Fibroblast of skin of right quadriceps (primary cell): ENCODE data around the gene RAVER1.
A peak's percentile ranks its signal among the peaks of the same experiment; 100 is the strongest.
"Not testable (repeated sequence)": the region's sequence is repeated elsewhere in the genome, so short reads cannot be mapped to it uniquely, and the experiment has no call there.

ENCODE experiments used
- DNase-seq: peaks from one replicate; pipeline ENCODE4 v3.0.0-alpha.2; 2013

RAVER1 gene, protein sequence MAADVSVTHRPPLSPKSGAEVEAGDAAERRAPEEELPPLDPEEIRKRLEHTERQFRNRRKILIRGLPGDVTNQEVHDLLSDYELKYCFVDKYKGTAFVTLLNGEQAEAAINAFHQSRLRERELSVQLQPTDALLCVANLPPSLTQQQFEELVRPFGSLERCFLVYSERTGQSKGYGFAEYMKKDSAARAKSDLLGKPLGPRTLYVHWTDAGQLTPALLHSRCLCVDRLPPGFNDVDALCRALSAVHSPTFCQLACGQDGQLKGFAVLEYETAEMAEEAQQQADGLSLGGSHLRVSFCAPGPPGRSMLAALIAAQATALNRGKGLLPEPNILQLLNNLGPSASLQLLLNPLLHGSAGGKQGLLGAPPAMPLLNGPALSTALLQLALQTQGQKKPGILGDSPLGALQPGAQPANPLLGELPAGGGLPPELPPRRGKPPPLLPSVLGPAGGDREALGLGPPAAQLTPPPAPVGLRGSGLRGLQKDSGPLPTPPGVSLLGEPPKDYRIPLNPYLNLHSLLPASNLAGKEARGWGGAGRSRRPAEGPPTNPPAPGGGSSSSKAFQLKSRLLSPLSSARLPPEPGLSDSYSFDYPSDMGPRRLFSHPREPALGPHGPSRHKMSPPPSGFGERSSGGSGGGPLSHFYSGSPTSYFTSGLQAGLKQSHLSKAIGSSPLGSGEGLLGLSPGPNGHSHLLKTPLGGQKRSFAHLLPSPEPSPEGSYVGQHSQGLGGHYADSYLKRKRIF

GRCh38 chr19:10332965-10333757 is at the start of gene RAVER1:
Gene RAVER1, minus strand, starts transcription at chr19:10333529. Its CDS starts 22 bp downstream, at chr19:10333507.
- peak; percentile 97 for DNase-seq

DNA sequence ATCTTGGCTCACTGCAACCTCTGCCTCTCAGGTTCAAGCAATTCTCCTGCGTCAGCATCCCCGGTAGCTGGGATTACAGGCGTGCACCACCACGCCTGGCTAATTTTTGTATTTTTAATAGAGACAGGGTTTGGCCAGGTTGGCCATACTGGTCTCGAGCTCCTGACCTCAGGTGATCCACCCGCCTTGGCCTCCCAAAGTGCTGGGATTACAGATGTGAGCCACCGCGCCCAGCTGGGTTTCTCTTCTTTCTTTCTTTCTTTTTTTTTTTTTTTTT is 49.8 kb upstream of the RAVER1 start:
- not testable (repeated sequence) for DNase-seq

DNA sequence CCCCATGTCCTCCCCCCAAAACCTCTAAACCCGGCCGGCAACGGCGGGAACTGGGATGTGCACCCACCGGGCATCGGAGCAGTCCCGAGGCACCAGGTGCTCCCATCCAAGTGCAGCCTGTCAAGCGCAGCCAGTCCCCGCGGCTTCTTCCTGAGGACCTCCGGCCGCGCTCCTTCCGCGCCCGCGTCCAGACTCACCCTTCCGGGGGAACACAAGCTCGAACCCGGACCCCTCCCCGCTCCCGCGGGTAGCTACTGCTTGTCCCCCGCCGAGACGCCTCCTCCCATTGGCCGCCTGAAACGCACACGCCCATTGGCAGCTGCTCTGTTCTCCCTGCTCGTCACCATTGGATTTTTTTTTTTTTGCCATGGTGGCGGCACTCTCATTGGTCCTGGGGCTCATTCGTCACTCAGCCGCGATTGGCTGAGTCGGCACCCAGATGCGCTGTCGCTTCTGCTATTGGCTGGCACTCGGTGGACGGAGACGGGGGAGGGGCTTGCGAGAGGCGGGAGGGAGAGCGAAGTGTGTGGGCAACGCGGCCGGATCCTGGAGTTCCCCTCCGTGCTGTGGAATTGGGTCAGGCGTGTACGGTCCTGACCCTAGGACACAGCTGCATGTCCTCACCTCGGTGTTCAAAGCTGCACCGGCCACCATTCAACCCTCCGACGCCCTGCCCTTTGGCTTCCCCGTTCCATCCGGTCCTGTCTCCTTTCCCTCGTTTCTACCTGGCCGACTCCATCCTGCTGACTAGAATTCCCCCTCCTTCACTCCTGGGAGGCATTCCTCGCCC is 47.2 kb upstream of the RAVER1 start, which contains the start of gene TYK2:
Gene TYK2, minus strand, starts transcription at position 260 of the 790 bp plus-strand sequence. CDS start 2,166 bp downstream, outside the sequence.
- DNase-seq, result peak; percentile 99

DNA sequence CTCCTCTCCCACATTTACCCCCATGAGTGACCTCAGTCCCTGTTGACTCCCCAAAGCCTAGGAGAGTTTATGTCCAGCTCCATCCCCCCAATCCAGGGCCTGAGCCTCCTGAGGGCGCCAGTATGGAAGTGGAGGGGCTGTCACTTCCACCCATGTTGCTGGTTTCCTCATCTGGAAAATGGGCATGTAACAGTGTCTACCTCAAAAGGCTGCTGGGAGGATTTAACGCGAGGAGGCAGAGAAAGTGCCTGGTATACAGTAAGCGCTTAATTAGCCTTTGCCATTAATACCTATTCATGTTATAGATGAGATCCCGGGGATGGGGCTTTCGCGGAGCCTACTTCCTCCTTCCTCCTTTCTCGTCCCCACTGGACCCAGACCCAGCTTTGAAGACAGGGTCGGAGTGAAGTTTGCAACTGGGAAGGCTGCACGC is 46.6 kb upstream of the RAVER1 start:
- no peak for DNase-seq

- no peak for DNase-seq
These were observed 44.8 kb upstream of the RAVER1 start for GRCh38 chr19:10378124-10378523.

DNA sequence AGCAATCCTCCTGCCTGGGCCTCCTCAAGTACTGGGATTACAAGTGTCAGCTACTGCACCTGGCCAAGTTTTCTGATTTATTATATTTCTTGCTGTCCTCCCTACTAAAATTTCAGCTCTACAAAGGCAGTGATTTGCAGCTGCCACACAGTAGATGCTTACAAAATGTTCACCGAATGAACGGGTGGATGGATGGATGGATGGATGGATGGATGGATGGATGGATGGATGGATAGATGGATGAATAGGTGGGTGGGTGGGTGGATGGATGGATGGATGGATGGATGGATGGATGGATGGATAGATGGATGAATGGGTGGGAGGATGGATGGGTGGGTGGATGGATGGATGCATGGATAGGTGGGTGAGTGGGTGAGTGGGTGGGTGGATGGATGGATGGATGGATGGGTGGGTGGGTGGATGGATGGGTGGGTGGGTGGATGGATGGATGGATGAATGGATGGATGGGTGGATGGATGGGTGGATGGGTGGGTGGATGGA is 43.9 kb upstream of the RAVER1 start:
- DNase-seq, result not testable (repeated sequence)

DNA sequence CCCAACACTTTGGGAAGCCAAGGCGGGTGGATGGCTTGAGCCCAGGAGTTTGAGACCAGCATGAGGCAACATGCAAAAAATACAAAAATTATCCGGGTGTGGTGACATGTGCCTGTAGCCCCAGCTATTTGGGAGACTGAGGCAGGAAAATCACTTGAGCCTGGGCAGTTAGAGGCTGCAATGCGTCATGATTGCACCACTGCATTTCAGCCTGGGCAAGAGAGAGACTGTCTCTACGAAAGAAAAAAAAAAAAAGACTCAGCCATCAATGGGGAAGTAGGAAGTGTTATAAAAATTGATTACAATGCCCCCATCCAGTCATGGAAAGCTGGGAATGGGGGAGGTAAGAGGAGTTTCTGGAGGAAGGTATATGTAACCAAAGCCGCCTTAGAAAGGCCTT is 41.6 kb upstream of the RAVER1 start:
- no peak for DNase-seq

DNA sequence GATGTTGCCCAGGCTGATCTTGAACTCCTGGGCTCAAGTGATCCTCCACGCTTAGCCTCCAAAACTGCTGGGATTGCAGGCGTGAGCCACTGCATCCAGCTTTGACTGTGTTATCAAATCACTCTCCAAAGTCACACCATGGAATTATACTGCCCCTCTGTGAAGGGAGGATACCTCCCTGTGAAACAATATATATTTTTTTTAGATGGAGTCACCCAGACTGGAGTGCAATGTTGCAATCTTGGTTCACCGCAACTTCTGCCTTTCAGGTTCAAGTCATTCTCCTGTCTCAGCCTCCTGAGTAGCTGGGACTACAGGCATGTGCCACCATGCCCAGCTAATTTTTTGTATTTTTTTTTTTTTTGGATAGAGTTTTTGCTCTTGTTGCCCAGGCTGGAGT is 39.4 kb upstream of the RAVER1 start:
- DNase-seq, result no peak

- DNase-seq, result no peak
These were observed 34.9 kb upstream of the RAVER1 start for GRCh38 chr19:10368101-10368803.

DNA sequence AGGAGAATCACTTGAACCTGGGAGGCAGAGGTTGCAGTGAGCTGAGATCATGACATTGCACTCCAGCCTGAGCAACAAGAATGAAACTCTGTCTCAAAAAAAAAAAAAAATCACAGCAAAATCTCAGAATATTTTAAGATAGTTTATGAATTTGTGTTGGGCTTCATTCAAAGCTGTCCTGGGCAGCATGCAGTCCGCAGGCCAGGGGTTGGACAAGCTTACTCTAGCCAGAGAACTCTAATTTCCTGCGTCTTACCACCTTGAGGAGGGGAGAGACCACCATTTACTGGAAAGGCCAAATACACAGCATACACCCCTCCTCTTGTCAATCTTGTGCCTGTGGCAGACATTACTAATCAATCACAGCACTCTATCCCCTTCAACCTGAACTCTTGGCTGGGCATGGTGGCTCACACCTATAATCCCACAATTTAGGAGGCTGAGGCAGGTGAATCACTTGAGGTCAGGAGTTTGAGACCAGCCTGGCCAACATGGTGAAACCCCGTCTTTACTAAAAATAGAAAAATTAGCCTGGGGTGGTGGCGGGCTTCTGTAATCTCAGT is 33.7 kb upstream of the RAVER1 start:
- not testable (repeated sequence) for DNase-seq

DNA sequence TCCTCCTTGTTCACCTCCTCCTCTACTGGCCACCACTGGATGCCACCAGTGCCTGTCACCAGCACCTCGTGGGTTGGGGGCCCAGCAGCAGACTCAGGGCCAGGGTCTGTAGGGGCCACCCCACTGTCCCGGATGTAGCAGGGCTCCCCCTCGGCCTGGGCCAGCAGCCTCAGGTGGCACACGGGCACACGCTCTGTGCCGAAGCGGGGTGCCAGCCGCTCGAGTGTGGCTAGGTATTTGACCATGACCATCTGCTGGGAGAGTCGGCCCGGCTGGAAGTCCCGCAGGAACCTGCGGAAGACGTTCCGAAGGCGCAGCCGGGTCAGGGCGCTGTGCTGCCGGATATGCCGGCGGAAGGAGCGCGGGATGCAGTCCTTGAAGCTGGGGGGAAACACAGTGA is 32.2 kb upstream of the RAVER1 start:
- no peak for DNase-seq

DNA sequence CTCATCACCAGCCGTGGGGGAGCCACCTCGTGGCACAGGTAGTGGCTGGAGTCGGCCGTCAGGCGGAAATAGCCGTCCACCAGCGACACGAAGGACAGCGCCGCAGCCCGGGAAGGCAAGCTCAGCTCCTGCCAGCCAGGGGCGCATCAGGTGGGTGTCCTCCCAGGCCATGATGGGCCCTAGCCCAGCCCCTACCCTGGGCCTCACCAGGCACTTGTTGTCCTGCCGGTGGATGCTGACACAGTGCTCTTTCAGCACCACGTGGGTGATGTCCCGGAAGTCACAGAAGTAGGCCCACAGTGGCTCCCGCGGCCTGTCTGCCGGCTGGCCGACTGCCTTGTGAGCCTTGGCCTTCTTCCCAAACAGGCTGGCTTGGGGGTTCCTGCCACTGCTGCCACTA is 31.3 kb upstream of the RAVER1 start:
- no peak for DNase-seq

DNA sequence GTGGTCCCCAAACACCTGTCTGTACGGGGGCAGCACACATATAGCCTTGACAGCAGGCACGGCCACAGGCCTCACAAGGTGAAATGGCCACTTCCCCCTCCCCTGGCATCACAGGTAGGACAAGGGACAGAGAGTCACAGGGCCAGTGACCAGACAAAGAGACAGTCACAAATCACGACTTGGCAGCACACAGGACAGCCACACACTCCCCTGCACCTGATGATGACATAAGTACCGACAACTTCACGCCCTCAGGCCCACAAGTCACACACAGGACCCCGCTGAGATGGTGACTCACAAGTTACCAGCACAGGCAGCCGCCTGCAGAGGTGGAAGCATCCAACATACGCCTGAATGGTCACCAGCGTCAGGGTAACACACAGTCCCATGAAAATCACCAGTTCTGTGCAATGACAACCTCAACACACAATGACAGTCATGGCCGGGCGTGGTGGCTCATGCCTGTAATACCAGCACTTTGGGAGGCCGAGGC is 30.5 kb upstream of the RAVER1 start:
- DNase-seq, result no peak

DNA sequence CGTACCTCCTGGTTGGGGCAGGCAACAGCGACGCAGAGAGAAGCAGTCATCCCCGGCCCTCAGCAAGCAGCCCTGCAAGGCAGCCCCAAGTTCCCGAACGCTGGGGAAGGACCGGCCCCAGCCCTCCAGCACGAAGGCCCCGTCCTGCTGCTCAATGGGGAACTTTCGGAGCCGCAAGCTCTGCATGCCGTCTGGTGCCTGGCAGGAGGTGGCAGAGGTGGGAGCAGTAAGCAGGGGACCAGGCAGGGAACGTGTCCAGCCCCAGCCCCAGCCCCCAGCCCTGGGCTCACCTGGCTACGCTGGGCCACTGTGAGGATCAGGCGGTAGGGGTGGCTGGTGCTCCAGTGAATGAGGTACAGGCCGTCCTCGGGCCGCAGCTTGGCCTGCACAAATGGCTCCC is 28.9 kb upstream of the RAVER1 start:
- no peak for DNase-seq

- DNase-seq, result no peak
These were observed 28.3 kb upstream of the RAVER1 start for GRCh38 chr19:10361569-10362011.

DNA sequence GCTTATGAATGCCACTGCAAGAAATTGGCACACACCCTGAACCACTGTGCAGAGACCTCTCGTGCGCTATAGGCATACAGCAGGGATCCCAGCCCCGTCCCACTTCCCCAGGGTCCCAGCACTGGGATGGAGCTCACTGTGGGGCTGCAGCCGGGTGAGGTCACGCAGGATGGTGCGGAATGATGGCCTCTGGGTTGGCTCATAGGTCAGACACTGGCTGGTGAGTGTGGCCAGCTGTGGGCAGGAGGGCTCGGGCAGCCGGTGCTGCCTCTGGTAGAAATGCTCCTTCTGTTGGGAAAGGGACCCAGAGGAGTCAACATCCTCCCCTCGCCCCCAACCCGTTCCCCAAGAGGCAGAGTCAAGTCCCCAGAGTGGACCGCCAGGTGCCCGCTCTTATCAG is 23.1 kb upstream of the RAVER1 start:
- no peak for DNase-seq

- DNase-seq, result peak; percentile 28
These were observed 20.6 kb upstream of the RAVER1 start for GRCh38 chr19:10353793-10354391.

- no peak for DNase-seq
These were observed 19.7 kb upstream of the RAVER1 start for GRCh38 chr19:10352764-10353671.

- DNase-seq, result no peak
These were observed 13.2 kb upstream of the RAVER1 start for GRCh38 chr19:10346509-10346908.

- peak; percentile 9 for DNase-seq
These were observed 11.5 kb upstream of the RAVER1 start for GRCh38 chr19:10344780-10345179.
